Stimulated activated CD4-positive, alpha-beta T cell treated with anti-CD3 and anti-CD28 coated beads, Interleukin-2, amount 100 ng/mL, for 24 hours (primary cell): ENCODE results near the gene MAG.
A peak's percentile ranks its signal among the peaks of the same experiment; 100 is the strongest.

Experiments used
- DNase-seq, 2 donors: peaks; one replicate each; pipeline ENCODE4 v3.0.0-alpha.2; 2020

Gene MAG

GRCh38 chr19:35321291-35321690 lies 29.3 kb downstream of the MAG start:
- DNase-seq: no peak

DNA sequence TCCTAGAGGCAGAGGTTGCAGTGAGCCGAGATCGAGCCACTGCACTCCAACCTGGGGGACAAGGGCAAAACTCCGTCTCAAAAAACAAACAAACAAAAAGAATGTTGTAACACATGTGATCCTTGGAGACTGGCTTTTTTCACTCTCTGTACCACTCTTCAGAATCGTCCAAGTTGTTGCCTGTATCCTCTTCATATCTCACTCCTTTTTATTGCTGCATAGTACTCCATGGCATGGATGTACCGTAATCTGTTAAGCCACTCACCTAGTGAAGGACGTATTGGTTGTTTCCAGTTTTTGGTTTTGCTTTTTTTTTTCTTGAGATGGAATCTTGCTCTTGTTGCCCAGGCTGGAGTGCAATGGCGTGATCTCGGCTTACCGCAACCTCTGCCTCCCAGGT lies 30.1 kb downstream of the MAG start:
- no peak for DNase-seq

DNA sequence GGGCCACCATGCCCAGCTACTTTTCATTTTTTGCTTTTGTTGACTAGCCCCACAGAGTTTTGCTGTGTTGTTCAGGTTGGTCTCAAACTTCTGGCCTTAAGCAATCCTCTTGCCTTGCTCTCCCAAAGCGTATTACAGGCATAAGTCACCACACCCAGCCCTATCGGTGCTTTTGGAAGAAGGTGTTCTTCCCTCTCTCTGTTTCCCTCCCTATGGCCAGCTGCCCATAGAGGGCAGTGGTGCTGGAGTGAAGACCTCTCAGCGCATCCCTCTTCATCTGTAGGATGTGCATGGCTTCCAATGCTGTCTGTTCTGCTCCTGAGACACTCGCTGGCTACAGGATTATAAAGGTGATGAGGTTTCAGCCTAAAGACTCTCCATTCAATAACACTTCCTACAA lies 35.7 kb downstream of the MAG start:
- DNase-seq: no peak

GRCh38 chr19:35328851-35329285 lies 36.9 kb downstream of the MAG start, which contains the start of gene CD22:
TSS of gene CD22 (plus strand) at chr19:35329187. CDS start at chr19:35332041, 2,854 bp downstream.
- DNase-seq: no peak

- DNase-seq: no peak
These were observed 37.4 kb downstream of the MAG start for GRCh38 chr19:35329323-35329722.

DNA sequence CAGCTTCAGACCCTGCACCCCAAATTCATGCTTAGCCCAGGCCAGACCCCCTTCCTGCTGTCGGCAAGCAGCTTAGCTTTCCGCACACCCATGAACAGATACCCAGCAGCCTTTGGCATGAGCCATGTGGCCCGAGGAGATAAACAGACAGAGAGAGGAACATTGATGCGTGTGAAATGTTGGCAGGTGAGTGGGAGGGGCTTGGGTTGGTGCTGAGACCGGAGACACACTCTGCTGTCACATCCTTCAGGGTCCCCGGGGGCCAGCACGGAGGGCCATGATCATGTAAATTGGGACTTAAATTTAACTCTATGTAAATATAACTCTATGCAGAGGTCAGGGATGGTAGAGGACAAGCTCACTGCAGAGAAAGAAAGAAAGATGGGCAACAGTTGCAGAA lies 38.5 kb downstream of the MAG start:
- DNase-seq: no peak

GRCh38 chr19:35331551-35332214 lies 39.7 kb downstream of the MAG start:
- DNase-seq: no peak

- DNase-seq: peak in 1 of 2 donors; percentile 46
These were observed 40.9 kb downstream of the MAG start for GRCh38 chr19:35332817-35333216.

DNA sequence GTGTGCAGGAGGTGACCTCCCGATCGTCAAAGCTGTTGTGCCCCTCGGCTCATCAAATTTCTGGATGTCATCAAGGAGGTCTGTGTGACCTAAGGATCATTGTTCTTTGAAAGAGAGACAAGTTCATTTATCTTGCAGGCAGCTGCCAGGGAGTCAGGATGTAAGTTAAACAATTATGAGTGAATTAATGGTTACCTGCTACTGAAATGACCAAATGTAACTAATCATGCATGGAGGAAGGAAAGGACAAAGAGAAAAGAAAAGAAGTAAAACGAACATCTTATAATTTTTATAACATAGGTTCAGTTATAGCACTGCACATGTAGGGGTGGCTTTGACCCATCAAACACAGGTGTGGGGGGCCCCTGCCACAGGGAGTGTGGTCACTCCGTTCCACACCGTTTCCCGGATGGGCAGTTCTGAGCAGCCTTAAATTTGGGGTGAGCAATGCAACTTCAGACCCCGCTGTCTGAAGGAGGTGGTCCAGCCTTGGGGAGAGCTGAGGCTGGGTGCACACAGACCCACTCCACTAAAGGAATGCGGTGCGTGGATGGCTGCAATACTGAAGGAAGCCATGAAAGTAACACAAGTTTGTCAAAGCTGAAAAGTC lies 42.3 kb downstream of the MAG start:
- no peak for DNase-seq

GRCh38 chr19:35336166-35336955 lies 44.4 kb downstream of the MAG start:
- DNase-seq: no peak

DNA sequence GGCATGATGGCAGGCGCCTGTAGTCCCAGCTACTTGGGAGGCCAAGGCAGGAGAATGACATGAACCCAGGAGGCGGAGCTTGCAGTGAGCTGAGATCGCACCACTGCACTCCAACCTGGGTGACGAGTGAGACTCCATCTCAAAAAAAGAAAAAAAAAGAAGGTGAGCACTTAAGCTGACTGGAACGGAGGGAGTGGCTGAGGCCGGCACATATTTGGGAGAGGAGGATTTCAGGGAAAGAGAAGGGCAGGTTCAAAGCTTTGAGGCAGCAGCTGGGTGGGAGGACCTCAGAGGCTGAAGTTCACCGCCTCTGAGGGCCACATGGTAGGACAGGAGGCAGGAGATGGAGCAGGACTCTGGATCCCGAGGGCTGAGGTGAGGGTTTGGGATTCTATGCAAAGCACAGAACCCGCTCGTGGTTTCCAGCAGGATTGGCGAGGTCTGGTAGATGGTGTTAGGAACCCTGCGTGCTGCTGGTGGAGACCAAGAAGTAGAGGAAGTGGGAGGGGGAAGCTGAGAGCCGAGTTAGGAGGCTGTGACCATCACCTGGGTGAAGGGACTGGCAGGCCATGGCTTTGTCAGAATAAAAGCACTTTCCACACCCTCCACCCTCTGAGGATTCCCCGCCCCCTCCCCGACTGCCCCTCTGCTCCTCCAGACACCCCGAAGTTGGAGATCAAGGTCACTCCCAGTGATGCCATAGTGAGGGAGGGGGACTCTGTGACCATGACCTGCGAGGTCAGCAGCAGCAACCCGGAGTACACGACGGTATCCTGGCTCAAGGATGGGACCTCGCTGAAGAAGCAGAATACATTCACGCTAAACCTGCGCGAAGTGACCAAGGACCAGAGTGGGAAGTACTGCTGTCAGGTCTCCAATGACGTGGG lies 45.4 kb downstream of the MAG start:
- DNase-seq: no peak

- DNase-seq: no peak
These were observed 46.0 kb downstream of the MAG start for GRCh38 chr19:35337984-35338296.

- DNase-seq: no peak
These were observed 48.5 kb downstream of the MAG start for GRCh38 chr19:35340431-35340830.

GRCh38 chr19:35341006-35341405 lies 49.0 kb downstream of the MAG start:
- no peak for DNase-seq

DNA sequence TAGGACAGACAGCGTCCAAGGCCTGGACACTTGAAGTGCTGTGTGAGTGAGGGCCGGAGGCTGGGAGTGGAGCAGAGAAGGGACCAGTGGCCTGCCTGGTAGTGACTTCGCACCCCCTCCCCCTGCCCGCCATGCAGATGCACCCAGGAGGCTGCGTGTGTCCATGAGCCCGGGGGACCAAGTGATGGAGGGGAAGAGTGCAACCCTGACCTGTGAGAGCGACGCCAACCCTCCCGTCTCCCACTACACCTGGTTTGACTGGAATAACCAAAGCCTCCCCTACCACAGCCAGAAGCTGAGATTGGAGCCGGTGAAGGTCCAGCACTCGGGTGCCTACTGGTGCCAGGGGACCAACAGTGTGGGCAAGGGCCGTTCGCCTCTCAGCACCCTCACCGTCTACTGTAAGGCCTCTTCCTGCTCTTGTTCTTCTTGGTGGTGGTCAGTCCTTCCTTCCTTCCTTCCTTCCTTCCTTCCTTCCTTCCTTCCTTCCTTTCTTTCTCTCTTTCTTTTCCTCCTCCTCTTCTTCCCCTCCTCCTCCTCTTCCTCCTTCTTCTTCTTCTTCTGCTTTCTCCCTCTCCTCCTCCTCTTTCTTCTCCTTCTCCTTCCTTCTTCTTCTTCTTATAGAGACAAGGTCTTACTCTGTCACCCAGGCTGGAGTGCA lies 49.7 kb downstream of the MAG start:
- no peak for DNase-seq

GRCh38 chr19:35342430-35342829 lies 50.5 kb downstream of the MAG start:
- no peak for DNase-seq

DNA sequence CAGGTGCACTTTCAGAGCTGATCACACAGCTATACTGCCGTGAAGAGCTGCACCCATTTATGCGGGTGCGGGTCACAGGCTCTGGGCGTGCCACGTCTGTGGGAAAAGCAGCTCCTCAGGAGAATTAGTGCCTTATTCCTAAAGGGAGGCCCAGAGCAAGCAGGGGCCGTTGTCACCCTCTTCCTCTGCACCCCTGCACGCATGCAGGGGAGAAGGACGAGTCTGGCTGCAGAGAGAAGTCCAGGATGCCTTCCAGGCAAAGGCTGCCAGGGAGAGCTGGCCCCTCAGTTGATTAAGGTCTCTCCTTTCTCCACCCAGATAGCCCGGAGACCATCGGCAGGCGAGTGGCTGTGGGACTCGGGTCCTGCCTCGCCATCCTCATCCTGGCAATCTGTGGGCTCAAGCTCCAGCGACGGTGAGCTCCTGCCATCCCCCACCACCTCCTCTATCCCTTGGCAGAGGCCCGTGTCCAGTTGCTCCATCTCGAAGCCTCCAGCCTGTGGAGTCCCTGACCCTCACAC lies 52.6 kb downstream of the MAG start:
- DNase-seq: no peak

DNA sequence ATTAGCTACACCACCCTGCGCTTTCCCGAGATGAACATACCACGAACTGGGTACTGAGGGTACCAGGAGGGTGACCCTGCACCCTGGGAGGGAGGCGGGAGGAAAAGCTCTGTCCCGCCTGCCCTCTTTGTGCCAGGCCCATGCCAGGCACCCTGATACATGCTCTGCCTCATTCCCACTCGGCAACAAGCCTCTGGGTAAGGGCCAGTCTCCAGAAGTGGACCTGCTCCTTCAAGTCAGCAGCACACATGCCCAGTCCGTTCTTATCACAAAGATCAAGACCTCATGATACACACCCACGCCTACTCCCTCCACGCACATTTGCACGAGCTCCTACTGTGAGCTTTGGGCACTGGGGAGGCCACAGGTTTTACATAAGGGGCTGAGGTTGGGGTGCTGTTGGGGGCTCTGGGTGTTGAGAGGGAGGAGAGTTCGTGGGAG lies 53.7 kb downstream of the MAG start:
- DNase-seq: peak in 1 of 2 donors; percentile 20

- peak; percentile 64 to 76 for DNase-seq
These were observed 54.5 kb downstream of the MAG start for GRCh38 chr19:35346193-35347052.

GRCh38 chr19:35347171-35347929 lies 55.4 kb downstream of the MAG start, which contains the start of gene FFAR1:
TSS of gene FFAR1 (plus strand) at chr19:35347902. CDS start at chr19:35351552, 3,650 bp downstream.
- peak; percentile 50 to 58 for DNase-seq
